ENCODE measurements around the gene FAM222A. TPM values are rescaled to one million over a fixed set of nuclear protein-coding genes. Genes with fewer than 3 reads are reported as not detected.
"Not testable (repeated sequence)": the region's sequence is repeated elsewhere in the genome, so short reads cannot be mapped to it uniquely, and the experiment has no call there.

The FAM222A gene
- total RNA-seq, 1 donor from 2014 or later, result 4.7 TPM

GRCh38 chr12:109689426-109689825 is 24.2 kb upstream of the FAM222A start:
- ATAC-seq (no peak), DNase-seq (ENCODE audit: low spot score) (no peak)
- intact Hi-C loops (cut with DNase I), result no loop called here

- no peak for ATAC-seq
- no peak for DNase-seq (ENCODE audit: low spot score)
- intact Hi-C loops (cut with DNase I), result no loop called here
These were observed 20.5 kb upstream of the FAM222A start for GRCh38 chr12:109693160-109693559.

GRCh38 chr12:109693653-109694600 is 19.7 kb upstream of the FAM222A start:
- no peak for DNase-seq (ENCODE audit: low spot score)
- intact Hi-C loops (cut with DNase I), result no loop called here
- no peak for ATAC-seq

GRCh38 chr12:109694629-109695028 is 19.0 kb upstream of the FAM222A start:
- ATAC-seq; DNase-seq (ENCODE audit: low spot score); intact Hi-C loops (cut with DNase I): not testable (repeated sequence)

- DNase-seq (ENCODE audit: low spot score) (no peak), ATAC-seq (no peak)
- intact Hi-C loops (cut with DNase I), result no loop called here
These were observed 18.2 kb upstream of the FAM222A start for GRCh38 chr12:109695416-109695815.

- ATAC-seq (peak; percentile 48), DNase-seq (ENCODE audit: low spot score) (no peak)
- intact Hi-C loops (cut with DNase I), result no loop called here
These were observed 17.6 kb upstream of the FAM222A start for GRCh38 chr12:109695961-109696461.

GRCh38 chr12:109696485-109697269 is 16.9 kb upstream of the FAM222A start:
- no peak for ATAC-seq
- intact Hi-C loops (cut with DNase I), result no loop called here
- DNase-seq (ENCODE audit: low spot score), result no peak

- intact Hi-C loops (cut with DNase I), result no loop called here
- ATAC-seq, result no peak
- DNase-seq (ENCODE audit: low spot score), result no peak
These were observed 16.4 kb upstream of the FAM222A start for GRCh38 chr12:109697270-109697553.

GRCh38 chr12:109697877-109698468 is 15.7 kb upstream of the FAM222A start:
- intact Hi-C loops (cut with DNase I), result no loop called here
- ATAC-seq, result no peak

GRCh38 chr12:109698820-109699219 is 14.8 kb upstream of the FAM222A start:
- ATAC-seq, result no peak
- no peak for DNase-seq (ENCODE audit: low spot score)
- intact Hi-C loops (cut with DNase I), result no loop called here

More at GRCh38 chr12:109697877-109698468, 15.7 kb upstream of the FAM222A start:
- no peak for DNase-seq (ENCODE audit: low spot score)

- intact Hi-C loops (cut with DNase I), result no loop called here
- ATAC-seq (no peak), DNase-seq (ENCODE audit: low spot score) (no peak)
These were observed 12.6 kb upstream of the FAM222A start for GRCh38 chr12:109701064-109701463.

- DNase-seq (ENCODE audit: low spot score), result no peak
- ATAC-seq, result no peak
- intact Hi-C loops (cut with DNase I), result no loop called here
These were observed 11.3 kb upstream of the FAM222A start for GRCh38 chr12:109702111-109702841.

GRCh38 chr12:109703684-109704083 is 9.9 kb upstream of the FAM222A start:
- intact Hi-C loops (cut with DNase I), result no loop called here
- DNase-seq (ENCODE audit: low spot score) (no peak), ATAC-seq (no peak)

- intact Hi-C loops (cut with DNase I), result no loop called here
- ATAC-seq (no peak), DNase-seq (ENCODE audit: low spot score) (no peak)
These were observed 9.1 kb upstream of the FAM222A start for GRCh38 chr12:109704371-109705098.

- intact Hi-C loops (cut with DNase I), result no loop called here
- ATAC-seq, result no peak
- no peak for DNase-seq (ENCODE audit: low spot score)
These were observed 8.3 kb upstream of the FAM222A start for GRCh38 chr12:109705291-109705690.

GRCh38 chr12:109706398-109706746 is 7.3 kb upstream of the FAM222A start:
- ATAC-seq, result no peak
- intact Hi-C loops (cut with DNase I), result no loop called here
- no peak for DNase-seq (ENCODE audit: low spot score)

GRCh38 chr12:109706747-109707469 is 6.7 kb upstream of the FAM222A start:
- ATAC-seq, result no peak
- intact Hi-C loops (cut with DNase I), result no loop called here
- DNase-seq (ENCODE audit: low spot score), result no peak

GRCh38 chr12:109707470-109707821 is 6.2 kb upstream of the FAM222A start:
- no peak for DNase-seq (ENCODE audit: low spot score)
- no peak for ATAC-seq
- intact Hi-C loops (cut with DNase I), result no loop called here

All from sciatic nerve (tissue), 2 donors.